ENCODE measurements around the gene PIGH.
"Not testable (repeated sequence)": the region's sequence is repeated elsewhere in the genome, so short reads cannot be mapped to it uniquely, and the experiment has no call there.

Gene PIGH

GRCh38 chr14:67551940-67552339, 48.1 kb downstream of the PIGH start:
- no peak for DNase-seq

GRCh38 chr14:67551123-67551522, 48.9 kb downstream of the PIGH start:
- no peak for DNase-seq

GRCh38 chr14:67549734-67550133, 50.3 kb downstream of the PIGH start:
- DNase-seq = no peak

GRCh38 chr14:67547224-67547780, 52.8 kb downstream of the PIGH start:
- no peak for DNase-seq

- no peak for DNase-seq
Measured at GRCh38 chr14:67544590-67544989, 55.5 kb downstream of the PIGH start.

GRCh38 chr14:67542620-67543019, 57.4 kb downstream of the PIGH start:
- DNase-seq = not testable (repeated sequence)

- DNase-seq = no peak
Measured at GRCh38 chr14:67541448-67542387, 58.4 kb downstream of the PIGH start.
